DOHH2 (cell line): ENCODE data around the gene SCGB1A1.

Experiments
- H3F3A ChIP-seq: fragments of 200-600 bp; sonication (generic), shearing (Covaris generic); 2 replicates; pipeline ENCODE4 v1.6.0; 2016; ENCODE audit warnings: antibody characterized with exemption, mild to moderate bottlenecking; ENCODE audit not compliant: control insufficient read depth, insufficient read depth
- H3K27ac ChIP-seq: fragments of 200-600 bp; sonication (generic); 2 replicates; pipeline ENCODE4 v1.5.1; 2014; ENCODE audit warnings: low read depth, mild to moderate bottlenecking, low read length, moderate library complexity
- H3K27me3 ChIP-seq: fragments of 200-600 bp; sonication (generic); 2 replicates; pipeline ENCODE4 v1.6.1; 2014; ENCODE audit warnings: mild to moderate bottlenecking, low read length, mixed read lengths; ENCODE audit not compliant: control insufficient read depth
- H3K36me3 ChIP-seq: fragments of 200-600 bp; sonication (generic); 2 replicates; pipeline ENCODE4 v1.6.1; 2014; ENCODE audit warnings: mild to moderate bottlenecking, low read length, moderate library complexity, mixed read lengths; ENCODE audit not compliant: control insufficient read depth
- H3K4me1 ChIP-seq: fragments of 200-600 bp; sonication (generic); 2 replicates; pipeline ENCODE4 v1.6.1; 2014; ENCODE audit warnings: mild to moderate bottlenecking, low read length, mixed read lengths; ENCODE audit not compliant: control insufficient read depth
- H3K4me2 ChIP-seq: fragments of 200-600 bp; sonication (generic); 2 replicates; pipeline ENCODE4 v1.6.0; 2014; ENCODE audit warnings: mild to moderate bottlenecking, low read length, moderate library complexity
- H3K4me3 ChIP-seq: fragments of 200-600 bp; sonication (generic); 2 replicates; pipeline ENCODE4 v1.5.1; 2014; ENCODE audit warnings: mild to moderate bottlenecking, low read length, mixed read lengths
- H3K79me2 ChIP-seq: fragments of 200-600 bp; sonication (generic); 2 replicates; pipeline ENCODE4 v1.6.1; 2014; ENCODE audit warnings: mild to moderate bottlenecking, low read length, mixed read lengths; ENCODE audit not compliant: control insufficient read depth
- H3K9me2 ChIP-seq: fragments of 200-600 bp; sonication (generic); replicated peaks from 2 replicates; pipeline ENCODE4 v1.6.1; 2014; ENCODE audit warnings: mild to moderate bottlenecking, low read length, mixed read lengths; ENCODE audit not compliant: control insufficient read depth
- H3K9me3 ChIP-seq: fragments of 200-600 bp; sonication (generic); 2 replicates; pipeline ENCODE4 v1.6.1; 2014; ENCODE audit warnings: antibody characterized with exemption, low read length, mixed read lengths; ENCODE audit not compliant: control insufficient read depth, insufficient read depth
- H4K20me1 ChIP-seq: fragments of 200-600 bp; sonication (generic); 2 replicates; pipeline ENCODE4 v1.6.0; 2014; ENCODE audit warnings: low read depth, mild to moderate bottlenecking, antibody characterized with exemption, low read length, moderate library complexity; ENCODE audit not compliant: control insufficient read depth, insufficient read depth
- EZH2phosphoT487 ChIP-seq: fragments of 200-600 bp; sonication (generic); IDR thresholded peaks from 2 replicates; pipeline ENCODE4 v1.6.1; 2017; ENCODE audit warnings: borderline replicate concordance, mild to moderate bottlenecking, antibody characterized with exemption, low read length, moderate library complexity, mixed read lengths
- TF ChIP-seq, protein P1 (sequence below): fragments of 200-600 bp; sonication (generic); IDR thresholded peaks from one replicate; pipeline ENCODE4 v1.5.1; 2014; ENCODE audit warnings: antibody characterized with exemption, mild to moderate bottlenecking, low read depth, low read length; ENCODE audit not compliant: poor library complexity, severe bottlenecking

The SCGB1A1 gene

DNA sequence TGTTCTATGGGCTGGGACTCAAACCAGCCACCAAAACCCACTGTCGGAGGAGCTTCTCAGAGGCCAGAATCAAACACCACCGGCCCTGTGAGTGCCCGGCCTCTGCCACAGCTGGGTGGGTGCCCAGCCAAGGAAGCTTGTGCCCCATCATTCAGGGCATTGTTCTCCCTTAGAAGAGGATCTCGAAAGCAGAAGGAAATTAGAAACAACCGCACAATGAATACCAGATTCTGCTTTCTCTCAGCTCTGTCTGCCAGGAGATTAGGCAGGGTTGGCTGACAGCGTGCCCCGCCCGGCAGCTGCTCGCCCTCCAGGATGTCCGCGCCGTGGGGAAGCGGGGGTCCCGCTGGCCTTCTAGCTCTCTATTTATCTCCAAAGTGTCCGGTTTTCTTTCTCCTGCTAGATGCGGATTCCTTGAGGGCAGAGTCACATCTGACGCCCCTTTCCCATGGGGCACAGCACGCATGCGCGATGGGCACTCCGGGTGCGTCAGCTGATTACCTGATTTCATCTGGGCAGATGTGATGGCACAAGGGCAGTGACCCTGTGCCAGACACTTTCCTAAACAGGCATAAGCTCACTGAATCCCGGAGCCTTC, 25.5 kb downstream of the SCGB1A1 start:
- Histone ChIP-seq H3K79me2 (no peaks in the 10 kb centered on the region), H3K27ac (no peak overlapping the region), H3K4me1 (no peaks in the 10 kb centered on the region), H4K20me1 (no peaks in the 10 kb centered on the region), H3F3A (no peaks in the 10 kb centered on the region), H3K36me3 (no peaks in the 10 kb centered on the region), H3K27me3 (peaks cover 29% of the 10 kb centered on the region), H3K4me3 (no peak overlapping the region), H3K9me2 (no peaks in the 10 kb centered on the region), H3K9me3 (no peaks in the 10 kb centered on the region), H3K4me2 (peak overlapping the region; percentile 2; the same call in 1 of the 2 replicates)
- TF ChIP-seq, protein P1, sequence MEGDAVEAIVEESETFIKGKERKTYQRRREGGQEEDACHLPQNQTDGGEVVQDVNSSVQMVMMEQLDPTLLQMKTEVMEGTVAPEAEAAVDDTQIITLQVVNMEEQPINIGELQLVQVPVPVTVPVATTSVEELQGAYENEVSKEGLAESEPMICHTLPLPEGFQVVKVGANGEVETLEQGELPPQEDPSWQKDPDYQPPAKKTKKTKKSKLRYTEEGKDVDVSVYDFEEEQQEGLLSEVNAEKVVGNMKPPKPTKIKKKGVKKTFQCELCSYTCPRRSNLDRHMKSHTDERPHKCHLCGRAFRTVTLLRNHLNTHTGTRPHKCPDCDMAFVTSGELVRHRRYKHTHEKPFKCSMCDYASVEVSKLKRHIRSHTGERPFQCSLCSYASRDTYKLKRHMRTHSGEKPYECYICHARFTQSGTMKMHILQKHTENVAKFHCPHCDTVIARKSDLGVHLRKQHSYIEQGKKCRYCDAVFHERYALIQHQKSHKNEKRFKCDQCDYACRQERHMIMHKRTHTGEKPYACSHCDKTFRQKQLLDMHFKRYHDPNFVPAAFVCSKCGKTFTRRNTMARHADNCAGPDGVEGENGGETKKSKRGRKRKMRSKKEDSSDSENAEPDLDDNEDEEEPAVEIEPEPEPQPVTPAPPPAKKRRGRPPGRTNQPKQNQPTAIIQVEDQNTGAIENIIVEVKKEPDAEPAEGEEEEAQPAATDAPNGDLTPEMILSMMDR = no peak
- no peak for TF ChIP-seq EZH2phosphoT487

DNA sequence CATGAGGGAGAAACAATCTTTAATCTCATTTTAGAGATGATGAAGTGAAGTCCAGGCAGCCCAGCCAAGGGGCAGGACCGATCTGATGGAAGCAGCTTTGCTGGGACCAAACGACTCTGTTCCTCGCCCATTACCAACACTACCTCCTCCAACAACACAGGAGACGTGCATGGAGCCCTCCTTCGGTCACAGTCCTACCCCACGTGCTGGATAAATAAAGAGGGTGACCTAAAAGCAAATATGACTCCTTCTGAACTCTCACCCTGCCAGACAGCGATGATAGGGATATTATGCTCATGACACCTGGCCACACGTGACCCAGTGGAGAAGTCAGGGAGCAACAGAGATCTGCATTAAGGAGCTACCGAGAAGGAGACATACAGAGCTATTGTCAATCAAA, 26.0 kb downstream of the SCGB1A1 start:
- H3K9me2 ChIP-seq = no peaks in the 10 kb centered on the region
- H3K27me3 ChIP-seq = peaks cover 29% of the 10 kb centered on the region
- H3K4me3 ChIP-seq = no peak overlapping the region
- H4K20me1 ChIP-seq = no peaks in the 10 kb centered on the region
- no peaks in the 10 kb centered on the region for H3K9me3 ChIP-seq
- H3K4me1 ChIP-seq = no peaks in the 10 kb centered on the region
- peak overlapping the region; percentile 2; the same call in 1 of the 2 replicates for H3K4me2 ChIP-seq
- H3K27ac ChIP-seq = no peak overlapping the region
- no peaks in the 10 kb centered on the region for H3K79me2 ChIP-seq
- H3K36me3 ChIP-seq = no peaks in the 10 kb centered on the region
- no peaks in the 10 kb centered on the region for H3F3A ChIP-seq
- TF ChIP-seq EZH2phosphoT487 = no peak
- TF ChIP-seq, protein P1 = no peak

DNA sequence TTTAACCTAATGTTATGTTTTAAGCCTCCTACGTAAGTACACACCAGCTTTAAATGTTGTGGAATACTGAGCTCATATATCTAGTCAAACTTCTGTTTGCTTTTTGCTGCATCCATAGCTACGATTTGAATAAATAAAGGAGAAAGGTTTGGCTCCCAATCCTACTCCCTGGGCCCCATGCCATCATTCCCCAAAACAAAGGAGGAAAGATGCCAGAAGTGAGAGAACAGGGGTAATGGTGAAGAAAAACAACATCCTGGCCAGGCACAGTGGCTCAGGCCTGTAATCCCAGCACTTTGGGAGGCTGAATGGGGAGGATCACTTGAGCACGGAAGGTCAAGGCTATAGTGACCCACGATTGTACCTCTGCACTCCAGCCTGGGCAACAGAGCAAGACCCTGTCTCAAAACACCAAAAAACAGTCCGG, 26.5 kb downstream of the SCGB1A1 start:
- H3K4me3 ChIP-seq = no peak overlapping the region
- TF ChIP-seq EZH2phosphoT487 = no peak
- TF ChIP-seq, protein P1 = no peak
- no peaks in the 10 kb centered on the region for H3K9me2 ChIP-seq
- no peaks in the 10 kb centered on the region for H3K4me1 ChIP-seq
- H3K79me2 ChIP-seq = no peaks in the 10 kb centered on the region
- H3K9me3 ChIP-seq = no peaks in the 10 kb centered on the region
- no peaks in the 10 kb centered on the region for H4K20me1 ChIP-seq
- H3K27ac ChIP-seq = no peak overlapping the region
- H3F3A ChIP-seq = no peaks in the 10 kb centered on the region
- no peak overlapping the region for H3K4me2 ChIP-seq
- peaks cover 29% of the 10 kb centered on the region for H3K27me3 ChIP-seq
- no peaks in the 10 kb centered on the region for H3K36me3 ChIP-seq
